ENCODE data around the gene ELF1. TPM values are rescaled to one million over a fixed set of nuclear protein-coding genes. Genes with fewer than 3 reads are reported as not detected.
"Not testable (repeated sequence)": the region's sequence is repeated elsewhere in the genome, so short reads cannot be mapped to it uniquely, and the experiment has no call there.

The ELF1 gene
- total RNA-seq, 1 donor from 2014 or later = 63.6 TPM

GRCh38 chr13:40941581-40941980 lies 77.5 kb downstream of the ELF1 start:
- DNase-seq (ENCODE audit: low read depth, low spot score) = no peak

GRCh38 chr13:40940841-40941240 lies 78.3 kb downstream of the ELF1 start:
- no peak for DNase-seq (ENCODE audit: low read depth, low spot score)

GRCh38 chr13:40933508-40934204 lies 85.5 kb downstream of the ELF1 start:
- no peak for DNase-seq (ENCODE audit: low read depth, low spot score)

GRCh38 chr13:40932252-40932651 lies 86.9 kb downstream of the ELF1 start:
- DNase-seq (ENCODE audit: low read depth, low spot score) = no peak

GRCh38 chr13:40931719-40932118 lies 87.4 kb downstream of the ELF1 start:
- no peak for DNase-seq (ENCODE audit: low read depth, low spot score)

- not testable (repeated sequence) for DNase-seq (ENCODE audit: low read depth, low spot score)
Observed at GRCh38 chr13:40929883-40930282, 89.2 kb downstream of the ELF1 start.

- no peak for DNase-seq (ENCODE audit: low read depth, low spot score)
Observed at GRCh38 chr13:40928980-40929379, 90.1 kb downstream of the ELF1 start.

- DNase-seq (ENCODE audit: low read depth, low spot score) = no peak
Observed at GRCh38 chr13:40927929-40928328, 91.2 kb downstream of the ELF1 start.

GRCh38 chr13:40923867-40924266 lies 95.2 kb downstream of the ELF1 start:
- no peak for DNase-seq (ENCODE audit: low read depth, low spot score)

GRCh38 chr13:40922437-40923040 lies 96.6 kb downstream of the ELF1 start:
- DNase-seq (ENCODE audit: low read depth, low spot score) = no peak

- DNase-seq (ENCODE audit: low read depth, low spot score) = no peak
Observed at GRCh38 chr13:40920826-40921225, 98.3 kb downstream of the ELF1 start.

GRCh38 chr13:40919901-40920300 lies 99.2 kb downstream of the ELF1 start:
- DNase-seq (ENCODE audit: low read depth, low spot score) = not testable (repeated sequence)

GRCh38 chr13:40916207-40916998 lies 102.7 kb downstream of the ELF1 start:
- no peak for DNase-seq (ENCODE audit: low read depth, low spot score)

- DNase-seq (ENCODE audit: low read depth, low spot score) = not testable (repeated sequence)
Observed at GRCh38 chr13:40914863-40915262, 104.3 kb downstream of the ELF1 start.

GRCh38 chr13:40911341-40911740 lies 107.8 kb downstream of the ELF1 start:
- no peak for DNase-seq (ENCODE audit: low read depth, low spot score)

- DNase-seq (ENCODE audit: low read depth, low spot score) = no peak
Observed at GRCh38 chr13:40910324-40911050, 108.6 kb downstream of the ELF1 start.

- DNase-seq (ENCODE audit: low read depth, low spot score) = not testable (repeated sequence)
Observed at GRCh38 chr13:40909541-40910200, 109.4 kb downstream of the ELF1 start.

- DNase-seq (ENCODE audit: low read depth, low spot score) = no peak
Observed at GRCh38 chr13:40908546-40908945, 110.6 kb downstream of the ELF1 start.

- DNase-seq (ENCODE audit: low read depth, low spot score) = not testable (repeated sequence)
Observed at GRCh38 chr13:40901032-40901431, 118.1 kb downstream of the ELF1 start.

GRCh38 chr13:40900568-40900967 lies 118.5 kb downstream of the ELF1 start:
- not testable (repeated sequence) for DNase-seq (ENCODE audit: low read depth, low spot score)

GRCh38 chr13:40897053-40897452 lies 122.1 kb downstream of the ELF1 start:
- no peak for DNase-seq (ENCODE audit: low read depth, low spot score)

Measured in pulmonary artery endothelial cell (primary cell).